GM12878 (cell line): ENCODE data around the gene ANKRD11.

Experiments
- ATF3 ChIP-seq: IDR thresholded peaks from 2 replicates; pipeline ENCODE4 v1.6.1; 2011; ENCODE audit warnings: low read depth, mild to moderate bottlenecking, low read length, moderate library complexity, borderline replicate concordance; ENCODE audit errors: extremely low read depth
- BCLAF1 ChIP-seq: fragments of 450-650 bp; IDR thresholded peaks from 2 replicates; pipeline ENCODE4 v1.6.1; 2017; ENCODE audit warnings: antibody characterized with exemption, mild to moderate bottlenecking, moderate library complexity
- CHD2 ChIP-seq: IDR thresholded peaks from 2 replicates; pipeline ENCODE4 v1.6.1; 2011; ENCODE audit warnings: low read depth, low read length, improper control_type of control experiment, borderline replicate concordance
- CTCF ChIP-seq, 3 experiments: IDR thresholded peaks in 2 of 3; conservative IDR thresholded peaks in 1 of 3; 2 replicates each; pipeline ENCODE4 v1.5.1; 2011; ENCODE audit warnings: low read depth in 3 of 3, low read length in 3 of 3, mild to moderate bottlenecking in 3 of 3, control low read depth in 2 of 3, moderate library complexity in 2 of 3, inconsistent platforms in 1 of 3, mixed read lengths in 1 of 3; ENCODE audit not compliant: control insufficient read depth in 2 of 3, insufficient read depth in 1 of 3; ENCODE audit errors: extremely low read depth in 1 of 3
- MAX ChIP-seq: IDR thresholded peaks from 2 replicates; pipeline ENCODE4 v1.6.1; 2012; ENCODE audit warnings: low read depth, low read length, improper control_type of control experiment
- MTA3 ChIP-seq: IDR thresholded peaks from 2 replicates; pipeline ENCODE4 v1.6.1; 2012; ENCODE audit warnings: low read length, inconsistent platforms, borderline replicate concordance

- TF ChIP-seq MAX (no peak), MTA3 (no peak), CHD2 (no peak), CTCF (IDR thresholded peaks at IDR 0.05 in 2 of 3, conservative IDR thresholded peaks at IDR 0.05 in 1 of 3; ENCODE audit: control insufficient read depth in 2 of 3, extremely low read depth in 1 of 3, insufficient read depth in 1 of 3, low read depth in 3 of 3, low read length in 3 of 3) (no peak), BCLAF1 (no peak), ATF3 (no peak)
Observed at GRCh38 chr16:89338863-89339262, 151.5 kb downstream of the ANKRD11 start.
